Smooth muscle cell (in vitro differentiated cells): Measurements from ENCODE around the gene USH1G. TPM values are rescaled to one million over a fixed set of nuclear protein-coding genes. Genes with fewer than 3 reads are reported as not detected.

Experiments used
- DNase-seq: peaks from one replicate; lab custom pipeline; 2025; ENCODE audit not compliant: unreplicated experiment; lab: John Stamatoyannopoulos, UW
- H2AFZ ChIP-seq: fragments of 200-600 bp; sonication (generic); 2 replicates; pipeline ENCODE4 v1.6.0; 2016; ENCODE audit warnings: antibody characterized with exemption, low read depth, mild to moderate bottlenecking
- H3F3A ChIP-seq: fragments of 200-600 bp; sonication (generic); 2 replicates; pipeline ENCODE4 v1.6.0; 2017; ENCODE audit warnings: antibody characterized with exemption, low read depth
- H3K27ac ChIP-seq: fragments of 200-600 bp; sonication (generic); 2 replicates; pipeline ENCODE4 v1.5.1; 2016; ENCODE audit warnings: low read depth, mild to moderate bottlenecking
- H3K27me3 ChIP-seq: fragments of 200-600 bp; sonication (generic); 2 replicates; pipeline ENCODE4 v1.6.1; 2016; ENCODE audit warnings: low read depth, mild to moderate bottlenecking
- H3K36me3 ChIP-seq: fragments of 200-600 bp; sonication (generic); 2 replicates; pipeline ENCODE4 v1.5.1; 2016; ENCODE audit warnings: low read depth
- H3K4me1 ChIP-seq: fragments of 200-600 bp; sonication (generic); 2 replicates; pipeline ENCODE4 v1.5.1; 2016; ENCODE audit warnings: low read depth
- H3K4me2 ChIP-seq: fragments of 200-600 bp; sonication (generic); 2 replicates; pipeline ENCODE4 v1.6.0; 2016; ENCODE audit warnings: mild to moderate bottlenecking
- H3K4me3 ChIP-seq: fragments of 200-600 bp; sonication (generic); 2 replicates; pipeline ENCODE4 v1.5.1; 2016; ENCODE audit warnings: mild to moderate bottlenecking
- H3K79me2 ChIP-seq: fragments of 200-600 bp; sonication (generic); 2 replicates; pipeline ENCODE4 v1.6.0; 2016; ENCODE audit warnings: low read depth, mild to moderate bottlenecking
- H3K9ac ChIP-seq: fragments of 200-600 bp; sonication (generic); 2 replicates; pipeline ENCODE4 v1.6.0; 2016; ENCODE audit warnings: low read depth
- H3K9me3 ChIP-seq: fragments of 200-600 bp; sonication (generic); replicated peaks from 2 replicates; pipeline ENCODE4 v1.5.1; 2016; ENCODE audit warnings: low read depth
- H4K20me1 ChIP-seq: fragments of 200-600 bp; sonication (generic); 2 replicates; pipeline ENCODE4 v1.6.0; 2016; ENCODE audit warnings: low read depth
- CTCF ChIP-seq: fragments of 200-600 bp; sonication (generic); IDR thresholded peaks from 2 replicates; pipeline ENCODE4 v1.5.1; 2017; ENCODE audit warnings: borderline replicate concordance, mild to moderate bottlenecking, antibody characterized with exemption; ENCODE audit not compliant: insufficient read depth, poor library complexity, severe bottlenecking
- WGBS: methylation state at CpG from one replicate; pipeline ENCODE4 v1.1.7; 2016; ENCODE audit warnings: low lambda C conversion rate; 5-methylcytosine and 5-hydroxymethylcytosine counted together
- polyA plus RNA-seq: library from polyadenylated mRNA; unstranded; fragments of >200 nt; fragmentation: Nextera tagmentation; extraction: Ambion mirVana; gene quantifications from 2 replicates; pipeline ENCODE4 v1.2.1, GENCODE V29; 2016
- total RNA-seq: library from RNA; depleted of rRNA; stranded (reverse); fragments of >200 nt; gene quantifications from 2 replicates; pipeline ENCODE4 v1.2.3, GENCODE V29; 2014

Gene USH1G
- total and polyA plus RNA-seq, 2 experiments from 2014 or later: 0.32 to 0.49 TPM

- no peak for DNase-seq
- Histone ChIP-seq H4K20me1 (no peaks in the 10 kb centered on the region), H3K4me1 (no peaks in the 10 kb centered on the region), H3K27ac (no peak overlapping the region), H3K9ac (no peak overlapping the region), H2AFZ (no peak overlapping the region), H3K4me3 (no peak overlapping the region), H3K4me2 (no peak overlapping the region), H3K27me3 (peaks cover 62% of the 10 kb centered on the region), H3F3A (no peaks in the 10 kb centered on the region), H3K79me2 (no peaks in the 10 kb centered on the region), H3K9me3 (no peaks in the 10 kb centered on the region), H3K36me3 (no peaks in the 10 kb centered on the region)
- WGBS: 84% methylated on average over 20 of the region's 20 CpGs
- no peak for TF ChIP-seq CTCF
Observed at GRCh38 chr17:74892013-74892841, 30.8 kb downstream of the USH1G start.

GRCh38 chr17:74890554-74890953, 32.5 kb downstream of the USH1G start:
- Histone ChIP-seq H2AFZ (no peak overlapping the region), H3K27ac (no peak overlapping the region), H4K20me1 (no peaks in the 10 kb centered on the region), H3K4me1 (no peaks in the 10 kb centered on the region), H3K4me3 (no peak overlapping the region), H3K4me2 (no peak overlapping the region), H3K9me3 (no peaks in the 10 kb centered on the region), H3K79me2 (no peaks in the 10 kb centered on the region), H3F3A (no peaks in the 10 kb centered on the region), H3K9ac (no peak overlapping the region), H3K27me3 (peaks cover 45% of the 10 kb centered on the region), H3K36me3 (no peaks in the 10 kb centered on the region)
- DNase-seq: no peak
- no peak for TF ChIP-seq CTCF
- WGBS: 95% methylated on average over 7 of the region's 7 CpGs

- no peaks in the 10 kb centered on the region for H3K36me3 ChIP-seq
- WGBS: 67% methylated on average over 13 of the region's 13 CpGs
- H3K9me3 ChIP-seq: no peaks in the 10 kb centered on the region
- no peak for TF ChIP-seq CTCF
- DNase-seq: no peak
- H3K4me2 ChIP-seq: no peak overlapping the region
- H3K27ac ChIP-seq: no peak overlapping the region
- no peaks in the 10 kb centered on the region for H4K20me1 ChIP-seq
- no peaks in the 10 kb centered on the region for H3K79me2 ChIP-seq
- H2AFZ ChIP-seq: no peak overlapping the region
- peaks cover 25% of the 10 kb centered on the region for H3K27me3 ChIP-seq
- H3K9ac ChIP-seq: no peak overlapping the region
- no peaks in the 10 kb centered on the region for H3K4me1 ChIP-seq
- H3K4me3 ChIP-seq: no peak overlapping the region
- H3F3A ChIP-seq: no peaks in the 10 kb centered on the region
Observed at GRCh38 chr17:74888469-74888868, 34.6 kb downstream of the USH1G start.
